Spleen (tissue), 11 donors: ENCODE data around the gene UBE2L3. TPM values are rescaled to one million over a fixed set of nuclear protein-coding genes. Genes with fewer than 3 reads are reported as not detected.
A peak's percentile ranks its signal among the peaks of the same experiment; 100 is the strongest.
"Not testable (repeated sequence)": the region's sequence is repeated elsewhere in the genome, so short reads cannot be mapped to it uniquely, and the experiment has no call there.

Experiments
- DNase-seq: peaks from one replicate; pipeline ENCODE4 v3.0.0-alpha.2; 2020
- H3K27ac ChIP-seq, 8 donors: fragments of 200-600 bp; sonication (generic) in 7 of 8; 1 replicate in 4 of 8; 2 replicates in 4 of 8; pipeline versions ENCODE4 v1.5.0 to v1.8.0; 2016 to 2021; ENCODE audit warnings: inconsistent platforms in 4 of 8, mild to moderate bottlenecking in 4 of 8, moderate library complexity in 1 of 8
- H3K27me3 ChIP-seq, 7 donors: fragments of 200-600 bp; sonication (generic) in 6 of 7; replicated peaks in 1 of 7; 1 replicate in 4 of 7; 2 replicates in 3 of 7; pipeline versions ENCODE4 v1.5.0 to v1.8.0; 2016 to 2021; ENCODE audit warnings: inconsistent platforms in 3 of 7, mild to moderate bottlenecking in 1 of 7
- H3K36me3 ChIP-seq, 6 donors: fragments of 200-600 bp; sonication (generic) in 5 of 6; 1 replicate in 4 of 6; 2 replicates in 2 of 6; pipeline versions ENCODE4 v1.5.0 to v1.8.0; 2016 to 2021; ENCODE audit warnings: inconsistent platforms in 2 of 6
- H3K4me1 ChIP-seq, 6 donors: fragments of 200-600 bp; sonication (generic) in 5 of 6; 1 replicate in 3 of 6; 2 replicates in 3 of 6; pipeline versions ENCODE4 v1.5.0 to v1.8.0; 2016 to 2021; ENCODE audit warnings: inconsistent platforms in 3 of 6
- H3K4me3 ChIP-seq, 8 donors: fragments of 200-600 bp; sonication (generic) in 7 of 8; 1 replicate in 4 of 8; 2 replicates in 4 of 8; pipeline versions ENCODE4 v1.5.0 to v1.8.0; 2016 to 2021; ENCODE audit warnings: inconsistent platforms in 4 of 8, mild to moderate bottlenecking in 4 of 8, moderate library complexity in 2 of 8
- H3K9me3 ChIP-seq, 8 donors: fragments of 200-600 bp; sonication (generic) in 7 of 8; 1 replicate in 4 of 8; 2 replicates in 4 of 8; pipeline versions ENCODE4 v1.5.0 to v1.8.0; 2016 to 2021; ENCODE audit warnings: inconsistent platforms in 4 of 8
- CTCF ChIP-seq, 11 experiments: fragments of 200-600 bp in 7 of 11; fragments of 450-650 bp in 4 of 11; sonication (generic) in 4 of 11; IDR thresholded peaks in 8 of 11; conservative IDR thresholded peaks in 3 of 11; 1 replicate in 7 of 11; 2 replicates in 4 of 11; pipeline versions ENCODE4 v1.4.0 to v1.8.0; 2016 to 2021; ENCODE audit warnings: antibody characterized with exemption in 11 of 11, inconsistent platforms in 4 of 11, mild to moderate bottlenecking in 1 of 11
- POLR2A ChIP-seq, 3 donors: fragments of 450-650 bp; IDR thresholded peaks; one replicate each; pipeline ENCODE4 v1.5.1; 2017; ENCODE audit warnings: antibody characterized with exemption in 3 of 3, mild to moderate bottlenecking in 1 of 3
- POLR2AphosphoS5 ChIP-seq, 3 donors: sonication (generic); formaldehyde crosslinking; IDR thresholded peaks; one replicate each; pipeline ENCODE4 v1.5.1; 2017; ENCODE audit warnings: antibody characterized with exemption in 3 of 3
- WGBS, 5 donors: extraction: QIAGEN DNeasy Blood & Tissue Kit in 3 of 5; methylation state at CpG; one replicate each; pipeline versions ENCODE4 v1.1.5 to v1.1.7; 2013 to 2018; 5-methylcytosine and 5-hydroxymethylcytosine counted together
- intact Hi-C: fragments of 100-400 bp; cut with DNase I; formaldehyde crosslinking; loops from one replicate; pipeline ENCODE4 v1.15.0; 2023; ENCODE audit warnings: low total_unique reads
- polyA plus RNA-seq, 3 donors: library from polyadenylated mRNA; stranded (reverse); fragments of 200-250 nt; gene quantifications; one replicate each; pipeline ENCODE4 v1.2.1, GENCODE V29; 2013
- total RNA-seq, 7 donors: library from RNA; depleted of rRNA in 3 of 7; stranded (reverse); fragments of >200 nt in 3 of 7; fragmentation: NEBNext Ultra II Directional in 4 of 7; extraction: Animal tissue kit (Norgen Biotek cat#: 25700) in 4 of 7; gene quantifications; one replicate each; pipeline versions ENCODE4 v1.1.0 to v1.2.1, GENCODE V29; 2016 to 2021
- donor health status: healthy with polysubstance abuse.
- donor health status: DM: no; HTN: no; CAD: no; lungs with moderate emphysema.
- donor health status: DM: no; HTN: no; CAD: no.
- donor health status: Bipolar disorder and iron deficiency.
- donor health status: healthy.
- donor health status: DM: no; HTN: no; CAD: no.
- donor health status: DM: yes; HTN: yes; CAD: no.

UBE2L3 gene
- total and polyA plus RNA-seq, 10 donors = 36.2 to 69.3 (median 45.2) TPM

- peaks cover 9 to 98% (median 91%) of the 10 kb centered on the region in 6 donors for H3K4me1 ChIP-seq
Observed at GRCh38 chr22:21579474-21579851, 11.9 kb downstream of the UBE2L3 start.

GRCh38 chr22:21580623-21581007 is 13.1 kb downstream of the UBE2L3 start:
- peaks cover 0 to 22% (median 0%) of the 10 kb centered on the region in 6 donors for H3K36me3 ChIP-seq
- H3K27ac ChIP-seq, DNase-seq, intact Hi-C loops, H3K27me3 ChIP-seq, H3K9me3 ChIP-seq, H3K4me3 ChIP-seq: not testable (repeated sequence)
- H3K4me1 ChIP-seq = peaks cover 6 to 98% (median 86%) of the 10 kb centered on the region in 6 donors
- WGBS, 5 donors = 89 to 95% (median 91%) methylated on average over 9 of the region's 9 CpGs

More at GRCh38 chr22:21579474-21579851, 11.9 kb downstream of the UBE2L3 start:
- Histone ChIP-seq H3K27ac (peak overlapping the region in 1 of 8 donors; percentile 36), H3K36me3 (peaks cover 0 to 19% (median 0%) of the 10 kb centered on the region in 6 donors), H3K27me3 (no peaks in the 10 kb centered on the region), H3K4me3 (no peak overlapping the region), H3K9me3 (no peaks in the 10 kb centered on the region)
- no peak for DNase-seq
- intact Hi-C loops = no loop called here
- TF ChIP-seq POLR2AphosphoS5 (IDR thresholded peaks at IDR 0.05) (no peak), POLR2A (IDR thresholded peaks at IDR 0.05) (no peak), CTCF (IDR thresholded peaks at IDR 0.05 in 8 of 11, conservative IDR thresholded peaks at IDR 0.05 in 3 of 11) (no peak)
- 68 to 89% (median 75%) methylated on average over 6 of the region's 6 CpGs for WGBS, 5 donors

GRCh38 chr22:21581009-21581713 is 13.6 kb downstream of the UBE2L3 start:
- H3K27me3 ChIP-seq, H3K27ac ChIP-seq, H3K4me3 ChIP-seq, H3K9me3 ChIP-seq, DNase-seq, intact Hi-C loops: not testable (repeated sequence)
- Histone ChIP-seq H3K4me1 (peaks cover 4 to 98% (median 83%) of the 10 kb centered on the region in 6 donors), H3K36me3 (peaks cover 0 to 28% (median 0%) of the 10 kb centered on the region in 6 donors)
- 86 to 94% (median 93%) methylated on average over 10 of the region's 10 CpGs for WGBS, 5 donors

- no peak for DNase-seq
- 72 to 81% (median 79%) methylated on average over 9 to 10 of the region's 10 CpGs for WGBS, 5 donors
- peaks cover 0 to 22% (median 0%) of the 10 kb centered on the region in 6 donors for H3K36me3 ChIP-seq
- intact Hi-C loops = no loop called here
- H3K27ac ChIP-seq = peak overlapping the region in 1 of 8 donors; percentile 24
- peaks cover 14 to 98% (median 80%) of the 10 kb centered on the region in 6 donors for H3K4me1 ChIP-seq
- no peak overlapping the region for H3K4me3 ChIP-seq
- H3K27me3 ChIP-seq = no peaks in the 10 kb centered on the region
- TF ChIP-seq POLR2A (IDR thresholded peaks at IDR 0.05) (no peak), CTCF (IDR thresholded peaks at IDR 0.05 in 8 of 11, conservative IDR thresholded peaks at IDR 0.05 in 3 of 11) (no peak), POLR2AphosphoS5 (IDR thresholded peaks at IDR 0.05) (no peak)
- H3K9me3 ChIP-seq = no peaks in the 10 kb centered on the region
Observed at GRCh38 chr22:21582801-21583740, 15.6 kb downstream of the UBE2L3 start.

- peaks cover 0 to 23% (median 0%) of the 10 kb centered on the region in 6 donors for H3K36me3 ChIP-seq
- H3K4me1 ChIP-seq = peaks cover 24 to 98% (median 79%) of the 10 kb centered on the region in 6 donors
- 82 to 94% (median 87%) methylated on average over 2 of the region's 2 CpGs for WGBS, 5 donors
- intact Hi-C loops = no loop called here
- H3K27ac ChIP-seq = no peak overlapping the region
- H3K27me3 ChIP-seq = no peaks in the 10 kb centered on the region
- H3K4me3 ChIP-seq = no peak overlapping the region
- TF ChIP-seq POLR2A (IDR thresholded peaks at IDR 0.05) (no peak), POLR2AphosphoS5 (IDR thresholded peaks at IDR 0.05) (no peak), CTCF (IDR thresholded peaks at IDR 0.05 in 8 of 11, conservative IDR thresholded peaks at IDR 0.05 in 3 of 11) (no peak)
- no peak for DNase-seq
- H3K9me3 ChIP-seq = no peaks in the 10 kb centered on the region
Observed at GRCh38 chr22:21585389-21585788, 17.9 kb downstream of the UBE2L3 start.
